GM19238 (cell line): Measurements from ENCODE around the gene ASPM.
A peak's percentile ranks its signal among the peaks of the same experiment; 100 is the strongest.

Experiments
- DNase-seq: peaks from one replicate; pipeline ENCODE4 v3.0.0; 2011; ENCODE audit warnings: low spot score; ENCODE audit not compliant: insufficient read length

The ASPM gene

GRCh38 chr1:197146101-197147095, at the start of gene ASPM:
TSS of gene ASPM (minus strand) at chr1:197146669. CDS start at chr1:197146437, 232 bp downstream.
- peak; percentile 70 for DNase-seq

- DNase-seq: no peak
Observed at GRCh38 chr1:197195100-197195499, 48.6 kb upstream of the ASPM start.

GRCh38 chr1:197184190-197184589, 37.7 kb upstream of the ASPM start:
- no peak for DNase-seq

GRCh38 chr1:197183195-197183748, 36.8 kb upstream of the ASPM start:
- no peak for DNase-seq

- DNase-seq: no peak
Observed at GRCh38 chr1:197182716-197183115, 36.2 kb upstream of the ASPM start.

- no peak for DNase-seq
Observed at GRCh38 chr1:197181982-197182381, 35.5 kb upstream of the ASPM start.

GRCh38 chr1:197180252-197180878, 33.9 kb upstream of the ASPM start:
- no peak for DNase-seq

GRCh38 chr1:197178998-197179397, 32.5 kb upstream of the ASPM start:
- no peak for DNase-seq

- DNase-seq: no peak
Observed at GRCh38 chr1:197174818-197175217, 28.3 kb upstream of the ASPM start.

- DNase-seq: no peak
Observed at GRCh38 chr1:197173571-197174507, 27.4 kb upstream of the ASPM start.

GRCh38 chr1:197171531-197171930, 25.1 kb upstream of the ASPM start:
- no peak for DNase-seq

- no peak for DNase-seq
Observed at GRCh38 chr1:197170538-197170937, 24.1 kb upstream of the ASPM start.

- DNase-seq: no peak
Observed at GRCh38 chr1:197159461-197159860, 13.0 kb upstream of the ASPM start.

- no peak for DNase-seq
Observed at GRCh38 chr1:197156692-197157091, 10.2 kb upstream of the ASPM start.

- no peak for DNase-seq
Observed at GRCh38 chr1:197152662-197153061, 6.2 kb upstream of the ASPM start.

- no peak for DNase-seq
Observed at GRCh38 chr1:197151185-197151584, 4.7 kb upstream of the ASPM start.

- no peak for DNase-seq
Observed at GRCh38 chr1:197150336-197151005, 4.0 kb upstream of the ASPM start.

- DNase-seq: no peak
Observed at GRCh38 chr1:197149340-197149739, 2.9 kb upstream of the ASPM start.

- no peak for DNase-seq
Observed at GRCh38 chr1:197145446-197146024, 934 bp downstream of the ASPM start.
